ENCODE measurements around the gene ADAP1. TPM values are rescaled to one million over a fixed set of nuclear protein-coding genes. Genes with fewer than 3 reads are reported as not detected.

Gene ADAP1
- total and polyA plus RNA-seq, 2 of the 13 experiments (the other 11 are each of a cell fraction or from before 2014, with no cell fraction given) = 10.5 to 24.6 TPM

DNA sequence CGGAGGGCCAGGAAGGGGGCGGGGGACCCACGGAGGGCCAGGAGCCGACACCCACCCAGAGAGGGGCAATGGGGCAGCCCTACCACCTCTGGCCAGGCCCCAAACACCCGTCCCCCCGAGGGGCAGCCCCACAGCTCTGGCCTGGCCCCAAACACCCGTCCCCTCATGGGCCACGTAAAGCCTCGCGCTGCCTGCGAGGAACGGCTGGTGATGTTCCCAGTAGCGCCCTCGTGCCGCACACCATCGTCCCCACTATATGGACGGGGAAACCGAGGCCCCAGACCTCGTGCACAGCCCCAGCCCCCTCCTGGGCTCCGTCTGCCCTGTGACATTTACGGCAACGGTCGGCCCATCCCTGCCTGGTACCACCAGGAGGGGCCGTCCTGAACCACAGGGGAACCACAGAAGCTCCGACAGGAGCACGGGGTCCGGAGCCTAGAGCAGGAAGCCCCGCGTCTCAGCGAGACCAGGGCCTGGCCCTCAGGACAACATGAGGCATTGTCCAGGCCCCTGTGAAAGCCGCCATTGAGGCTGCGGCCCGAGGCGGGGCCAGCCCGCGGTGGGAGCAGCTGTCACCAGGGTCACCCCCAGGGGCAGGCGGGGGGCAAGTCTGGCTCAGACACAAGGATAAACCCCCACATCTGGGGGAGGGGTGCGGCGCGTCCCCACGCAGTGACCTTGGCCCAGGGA lies 42.5 kb downstream of the ADAP1 start:
- FAIRE-seq = no peak
- POLR2A ChIA-PET = interaction anchor here (1.0 kb wide), 1 partner anchor 14 kb away, joined by 4 read pairs; no protein-coding TSS in a partner anchor

More for the DNA sequence above, 42.5 kb downstream of the ADAP1 start:
- in situ Hi-C loops (cut with HindIII; ENCODE audit: extremely low pct_ligation_motif_present, low pct_unique_long_range_greater_than_20kb) (no loop called here), intact Hi-C loops (cut with micrococcal nuclease; ENCODE audit: unreplicated experiment) (no loop called here)
- no peaks in the 10 kb centered on the region for H3K79me2 ChIP-seq (ENCODE audit: insufficient read depth, low read length)
- H3K9ac ChIP-seq (ENCODE audit: insufficient read depth, low read depth, low read length) = no peak overlapping the region
- no peaks in the 10 kb centered on the region for H4K20me1 ChIP-seq (ENCODE audit: insufficient read depth, low read length)
- no peak overlapping the region for H3K4me3 ChIP-seq (replicated peaks in 1 of 3; ENCODE audit: insufficient read depth in 1 of 3, low read depth in 2 of 3, low read length in 3 of 3)
- H3K27ac ChIP-seq (ENCODE audit: extremely low read length, insufficient read depth, low read length) = no peak overlapping the region
- WGBS (ENCODE audit: low lambda C conversion rate) = 95% methylated on average over 15 of the region's 41 CpGs
- ATAC-seq (no peak), DNase-seq (ENCODE audit: low spot score) (no peak)
- no peak for TF ChIP-seq SMARCE1 (IDR thresholded peaks at IDR 0.05; ENCODE audit: borderline replicate concordance)
- TF ChIP-seq, protein P1, sequence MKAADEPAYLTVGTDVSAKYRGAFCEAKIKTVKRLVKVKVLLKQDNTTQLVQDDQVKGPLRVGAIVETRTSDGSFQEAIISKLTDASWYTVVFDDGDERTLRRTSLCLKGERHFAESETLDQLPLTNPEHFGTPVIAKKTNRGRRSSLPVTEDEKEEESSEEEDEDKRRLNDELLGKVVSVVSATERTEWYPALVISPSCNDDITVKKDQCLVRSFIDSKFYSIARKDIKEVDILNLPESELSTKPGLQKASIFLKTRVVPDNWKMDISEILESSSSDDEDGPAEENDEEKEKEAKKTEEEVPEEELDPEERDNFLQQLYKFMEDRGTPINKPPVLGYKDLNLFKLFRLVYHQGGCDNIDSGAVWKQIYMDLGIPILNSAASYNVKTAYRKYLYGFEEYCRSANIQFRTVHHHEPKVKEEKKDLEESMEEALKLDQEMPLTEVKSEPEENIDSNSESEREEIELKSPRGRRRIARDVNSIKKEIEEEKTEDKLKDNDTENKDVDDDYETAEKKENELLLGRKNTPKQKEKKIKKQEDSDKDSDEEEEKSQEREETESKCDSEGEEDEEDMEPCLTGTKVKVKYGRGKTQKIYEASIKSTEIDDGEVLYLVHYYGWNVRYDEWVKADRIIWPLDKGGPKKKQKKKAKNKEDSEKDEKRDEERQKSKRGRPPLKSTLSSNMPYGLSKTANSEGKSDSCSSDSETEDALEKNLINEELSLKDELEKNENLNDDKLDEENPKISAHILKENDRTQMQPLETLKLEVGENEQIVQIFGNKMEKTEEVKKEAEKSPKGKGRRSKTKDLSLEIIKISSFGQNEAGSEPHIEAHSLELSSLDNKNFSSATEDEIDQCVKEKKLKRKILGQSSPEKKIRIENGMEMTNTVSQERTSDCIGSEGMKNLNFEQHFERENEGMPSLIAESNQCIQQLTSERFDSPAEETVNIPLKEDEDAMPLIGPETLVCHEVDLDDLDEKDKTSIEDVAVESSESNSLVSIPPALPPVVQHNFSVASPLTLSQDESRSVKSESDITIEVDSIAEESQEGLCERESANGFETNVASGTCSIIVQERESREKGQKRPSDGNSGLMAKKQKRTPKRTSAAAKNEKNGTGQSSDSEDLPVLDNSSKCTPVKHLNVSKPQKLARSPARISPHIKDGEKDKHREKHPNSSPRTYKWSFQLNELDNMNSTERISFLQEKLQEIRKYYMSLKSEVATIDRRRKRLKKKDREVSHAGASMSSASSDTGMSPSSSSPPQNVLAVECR (CRISPR knock-in tag; IDR thresholded peaks at IDR 0.05; ENCODE audit: borderline replicate concordance) = no peak
- TF ChIP-seq ZNF629 (CRISPR knock-in tag; conservative IDR thresholded peaks at IDR 0.05) = 0 out of 2 replicates have a peak, but pooled peaks have one; percentile 22
- TF ChIP-seq, protein P2, sequence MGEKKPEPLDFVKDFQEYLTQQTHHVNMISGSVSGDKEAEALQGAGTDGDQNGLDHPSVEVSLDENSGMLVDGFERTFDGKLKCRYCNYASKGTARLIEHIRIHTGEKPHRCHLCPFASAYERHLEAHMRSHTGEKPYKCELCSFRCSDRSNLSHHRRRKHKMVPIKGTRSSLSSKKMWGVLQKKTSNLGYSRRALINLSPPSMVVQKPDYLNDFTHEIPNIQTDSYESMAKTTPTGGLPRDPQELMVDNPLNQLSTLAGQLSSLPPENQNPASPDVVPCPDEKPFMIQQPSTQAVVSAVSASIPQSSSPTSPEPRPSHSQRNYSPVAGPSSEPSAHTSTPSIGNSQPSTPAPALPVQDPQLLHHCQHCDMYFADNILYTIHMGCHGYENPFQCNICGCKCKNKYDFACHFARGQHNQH (CRISPR knock-in tag; IDR thresholded peaks at IDR 0.05) = no peak
- TF ChIP-seq THYN1 (CRISPR knock-in tag; IDR thresholded peaks at IDR 0.05; ENCODE audit: borderline replicate concordance, low read depth) = no peak
- TF ChIP-seq, protein P3, sequence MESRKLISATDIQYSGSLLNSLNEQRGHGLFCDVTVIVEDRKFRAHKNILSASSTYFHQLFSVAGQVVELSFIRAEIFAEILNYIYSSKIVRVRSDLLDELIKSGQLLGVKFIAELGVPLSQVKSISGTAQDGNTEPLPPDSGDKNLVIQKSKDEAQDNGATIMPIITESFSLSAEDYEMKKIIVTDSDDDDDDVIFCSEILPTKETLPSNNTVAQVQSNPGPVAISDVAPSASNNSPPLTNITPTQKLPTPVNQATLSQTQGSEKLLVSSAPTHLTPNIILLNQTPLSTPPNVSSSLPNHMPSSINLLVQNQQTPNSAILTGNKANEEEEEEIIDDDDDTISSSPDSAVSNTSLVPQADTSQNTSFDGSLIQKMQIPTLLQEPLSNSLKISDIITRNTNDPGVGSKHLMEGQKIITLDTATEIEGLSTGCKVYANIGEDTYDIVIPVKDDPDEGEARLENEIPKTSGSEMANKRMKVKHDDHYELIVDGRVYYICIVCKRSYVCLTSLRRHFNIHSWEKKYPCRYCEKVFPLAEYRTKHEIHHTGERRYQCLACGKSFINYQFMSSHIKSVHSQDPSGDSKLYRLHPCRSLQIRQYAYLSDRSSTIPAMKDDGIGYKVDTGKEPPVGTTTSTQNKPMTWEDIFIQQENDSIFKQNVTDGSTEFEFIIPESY (CRISPR knock-in tag; IDR thresholded peaks at IDR 0.05) = peak; percentile 14; the same call in 1 of the 2 replicates
- TF ChIP-seq ELK4 (CRISPR knock-in tag; IDR thresholded peaks at IDR 0.05; ENCODE audit: borderline replicate concordance) = no peak
- TF ChIP-seq ZFY (CRISPR knock-in tag; IDR thresholded peaks at IDR 0.05) = no peak
- no peak for TF ChIP-seq TIGD3 (CRISPR knock-in tag; IDR thresholded peaks at IDR 0.05; ENCODE audit: borderline replicate concordance)
- BruUV-seq (replicated peaks) = no TSS peak
- no peak overlapping the region for H3K4me2 ChIP-seq (ENCODE audit: low read depth, low read length)
- H3K9me3 ChIP-seq (ENCODE audit: low read length) = no peaks in the 10 kb centered on the region
- no peak overlapping the region for H2AFZ ChIP-seq (ENCODE audit: low read length)
- CTCF ChIA-PET (ENCODE audit: low intra/inter-chr PET ratio, low total read pairs) = no interaction called here
- H3K36me3 ChIP-seq (replicated peaks in 1 of 2; ENCODE audit: control insufficient read depth in 1 of 2, insufficient read depth in 2 of 2, low read length in 2 of 2) = no peaks in the 10 kb centered on the region
- peaks cover 8% of the 10 kb centered on the region; the same call in 1 of the 2 replicates for H3K4me1 ChIP-seq (ENCODE audit: insufficient read depth, low read length)
- no peaks in the 10 kb centered on the region for H3K27me3 ChIP-seq (ENCODE audit: control insufficient read depth in 1 of 2, insufficient read depth in 2 of 2, low read length in 2 of 2)
